SHP77 treated with DMSO at 0.1 percent for 48 hours (cell line): Measurements from ENCODE around the gene ARHGAP15.

Experiments
- DNase-seq: peaks from one replicate; lab custom pipeline; 2025; lab: John Stamatoyannopoulos, UW

Gene ARHGAP15

GRCh38 chr2:143692162-143692561, 562.9 kb downstream of the ARHGAP15 start:
- no peak for DNase-seq

- no peak for DNase-seq
Measured at GRCh38 chr2:143692967-143693366, 563.7 kb downstream of the ARHGAP15 start.

- no peak for DNase-seq
Measured at GRCh38 chr2:143694335-143694734, 565.1 kb downstream of the ARHGAP15 start.

- no peak for DNase-seq
Measured at GRCh38 chr2:143696651-143697050, 567.4 kb downstream of the ARHGAP15 start.

- DNase-seq: no peak
Measured at GRCh38 chr2:143697744-143698143, 568.5 kb downstream of the ARHGAP15 start.

GRCh38 chr2:143698352-143698751, 569.1 kb downstream of the ARHGAP15 start:
- no peak for DNase-seq

- DNase-seq: no peak
Measured at GRCh38 chr2:143698888-143699570, 569.8 kb downstream of the ARHGAP15 start.

- no peak for DNase-seq
Measured at GRCh38 chr2:143700865-143701264, 571.6 kb downstream of the ARHGAP15 start.

- DNase-seq: no peak
Measured at GRCh38 chr2:143701785-143702184, 572.6 kb downstream of the ARHGAP15 start.

GRCh38 chr2:143702931-143703330, 573.7 kb downstream of the ARHGAP15 start:
- DNase-seq: no peak

- DNase-seq: no peak
Measured at GRCh38 chr2:143704451-143705106, 575.4 kb downstream of the ARHGAP15 start.

GRCh38 chr2:143705108-143705707, 576.0 kb downstream of the ARHGAP15 start:
- no peak for DNase-seq

GRCh38 chr2:143706354-143706753, 577.1 kb downstream of the ARHGAP15 start:
- no peak for DNase-seq

GRCh38 chr2:143708682-143709081, 579.5 kb downstream of the ARHGAP15 start:
- DNase-seq: no peak

- no peak for DNase-seq
Measured at GRCh38 chr2:143710196-143710595, 581.0 kb downstream of the ARHGAP15 start.

- DNase-seq: no peak
Measured at GRCh38 chr2:143710879-143711278, 581.7 kb downstream of the ARHGAP15 start.

- no peak for DNase-seq
Measured at GRCh38 chr2:143716522-143716921, 587.3 kb downstream of the ARHGAP15 start.

- no peak for DNase-seq
Measured at GRCh38 chr2:143717053-143717452, 587.8 kb downstream of the ARHGAP15 start.

- DNase-seq: no peak
Measured at GRCh38 chr2:143717536-143718168, 588.4 kb downstream of the ARHGAP15 start.

- DNase-seq: no peak
Measured at GRCh38 chr2:143718745-143719144, 589.5 kb downstream of the ARHGAP15 start.

GRCh38 chr2:143719406-143719805, 590.2 kb downstream of the ARHGAP15 start:
- DNase-seq: no peak

GRCh38 chr2:143720095-143720664, 591.0 kb downstream of the ARHGAP15 start:
- no peak for DNase-seq

GRCh38 chr2:143725400-143725799, 596.2 kb downstream of the ARHGAP15 start:
- DNase-seq: no peak
